Stimulated activated CD8-positive, alpha-beta memory T cell treated with anti-CD3 and anti-CD28 coated beads, Interleukin-2, amount 100 ng/mL, for 48 hours (primary cell): ENCODE measurements around the gene GPC6.
"Not testable (repeated sequence)": the region's sequence is repeated elsewhere in the genome, so short reads cannot be mapped to it uniquely, and the experiment has no call there.

Source experiments
- DNase-seq, 2 donors: peaks; one replicate each; pipeline ENCODE4 v3.0.0-alpha.2; 2020; ENCODE audit warnings: low read depth in 2 of 2

The GPC6 gene

GRCh38 chr13:94204946-94205345 is 978.3 kb downstream of the GPC6 start:
- no peak for DNase-seq

DNA sequence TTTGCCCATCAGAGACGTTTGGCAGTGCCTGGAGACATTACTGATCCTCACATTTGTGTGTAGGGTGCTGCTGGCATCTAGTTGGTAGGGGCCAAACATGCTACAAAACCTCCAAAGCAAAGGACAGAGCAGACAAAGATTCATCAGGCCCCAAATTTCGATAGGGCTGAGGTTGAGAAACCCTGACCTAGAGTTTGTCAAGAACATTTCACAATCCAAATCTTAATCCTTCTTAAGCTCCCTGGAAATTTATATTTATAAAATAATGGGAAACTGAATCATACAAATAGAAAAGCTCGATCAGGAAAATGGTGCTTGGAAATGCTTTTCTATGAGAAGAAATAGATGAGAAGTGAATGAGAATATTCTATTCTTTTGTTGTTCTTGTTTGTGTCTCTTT is 979.3 kb downstream of the GPC6 start:
- no peak for DNase-seq

GRCh38 chr13:94209117-94209516 is 982.5 kb downstream of the GPC6 start:
- DNase-seq = no peak

GRCh38 chr13:94209913-94210312 is 983.3 kb downstream of the GPC6 start:
- not testable (repeated sequence) for DNase-seq

GRCh38 chr13:94210816-94211215 is 984.2 kb downstream of the GPC6 start:
- no peak for DNase-seq

GRCh38 chr13:94212196-94212595 is 985.6 kb downstream of the GPC6 start:
- no peak for DNase-seq

- DNase-seq = no peak
Measured at GRCh38 chr13:94214121-94214520, 987.5 kb downstream of the GPC6 start.

GRCh38 chr13:94214975-94215374 is 988.4 kb downstream of the GPC6 start:
- DNase-seq = no peak

GRCh38 chr13:94216476-94216875 is 989.9 kb downstream of the GPC6 start:
- DNase-seq = no peak

GRCh38 chr13:94217370-94217769 is 990.8 kb downstream of the GPC6 start:
- DNase-seq = no peak

DNA sequence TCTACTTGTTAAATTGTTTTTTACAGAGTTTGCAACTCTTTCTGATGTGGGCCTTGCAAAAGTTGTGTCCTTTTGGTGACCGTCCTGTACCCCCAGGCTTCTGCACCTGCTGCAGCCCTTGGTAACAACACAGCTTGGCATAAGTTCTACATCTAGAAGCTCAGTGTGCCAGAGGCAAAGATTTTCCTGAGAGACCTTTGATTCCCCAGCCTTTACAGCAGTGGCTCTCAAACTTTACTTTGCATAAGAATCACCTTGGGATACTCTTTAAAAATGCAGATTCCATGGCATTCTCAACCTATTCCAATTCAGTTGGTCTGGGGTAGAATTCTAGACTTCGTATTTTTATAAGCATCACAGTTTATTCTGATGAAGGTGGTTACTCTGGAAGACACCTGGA is 991.9 kb downstream of the GPC6 start:
- DNase-seq = no peak

GRCh38 chr13:94218951-94219350 is 992.3 kb downstream of the GPC6 start:
- DNase-seq = no peak

GRCh38 chr13:94224670-94225069 is 998.1 kb downstream of the GPC6 start:
- DNase-seq = no peak

- DNase-seq = no peak
Measured at GRCh38 chr13:94227255-94227879, 1000.8 kb downstream of the GPC6 start.

DNA sequence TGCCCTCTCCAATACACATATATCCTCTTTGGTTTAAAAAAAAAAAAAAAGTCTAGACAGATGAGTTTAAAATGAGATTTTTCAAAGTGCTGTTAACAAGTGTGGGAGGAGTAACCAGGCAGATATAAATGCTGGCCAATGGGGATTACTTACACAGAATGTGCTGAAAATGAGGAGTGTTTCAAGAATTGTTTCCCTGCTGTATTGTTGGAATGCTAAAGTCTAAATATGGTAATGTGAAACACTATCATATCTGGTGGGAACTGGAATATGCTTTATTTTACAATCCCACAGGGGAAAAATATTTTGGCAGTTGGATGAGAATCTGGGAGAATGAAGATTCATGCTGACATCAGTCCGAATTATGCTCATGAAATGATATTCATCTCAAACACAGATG is 1002.2 kb downstream of the GPC6 start:
- DNase-seq = no peak

- DNase-seq = no peak
Measured at GRCh38 chr13:94232161-94232950, 1005.7 kb downstream of the GPC6 start.

DNA sequence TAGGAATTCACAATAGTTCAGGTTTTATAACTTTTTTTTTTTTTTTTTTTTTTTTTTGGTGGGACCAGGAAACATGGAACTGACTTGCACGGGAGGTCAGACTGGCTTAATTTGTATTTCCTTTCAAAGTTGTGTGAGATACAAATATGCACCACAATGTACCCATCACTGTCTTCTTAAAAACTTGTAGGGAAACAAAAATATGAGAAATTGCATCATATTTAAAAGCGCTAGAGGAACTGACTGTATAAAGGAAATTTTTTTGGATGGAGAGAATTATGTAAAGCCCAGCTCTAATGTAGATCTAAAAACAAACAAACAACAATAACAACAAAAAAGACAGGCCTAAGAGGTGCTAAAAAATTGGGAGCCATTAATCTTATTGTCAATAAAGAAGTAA is 1006.3 kb downstream of the GPC6 start:
- no peak for DNase-seq

GRCh38 chr13:94233401-94233800 is 1006.8 kb downstream of the GPC6 start:
- no peak for DNase-seq

GRCh38 chr13:94233837-94234236 is 1007.2 kb downstream of the GPC6 start:
- no peak for DNase-seq

DNA sequence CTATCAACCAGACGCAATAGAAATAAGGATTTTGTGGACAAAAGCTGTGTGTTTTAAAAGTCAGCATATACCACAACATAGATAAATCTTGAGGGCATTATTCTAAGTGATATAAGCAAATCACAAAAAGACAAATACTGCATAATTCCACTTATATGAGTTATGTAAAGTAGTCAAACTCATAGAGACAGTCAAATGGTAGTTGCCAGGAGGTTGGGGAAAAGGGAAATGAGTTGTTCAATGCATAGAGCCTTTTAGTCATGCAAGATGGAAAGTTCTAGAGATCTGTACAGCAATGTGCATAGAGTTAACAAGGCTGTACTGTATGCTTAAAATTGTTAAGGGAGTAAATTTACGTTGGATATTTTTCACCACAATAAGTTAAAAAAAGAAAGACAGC is 1008.1 kb downstream of the GPC6 start:
- no peak for DNase-seq

DNA sequence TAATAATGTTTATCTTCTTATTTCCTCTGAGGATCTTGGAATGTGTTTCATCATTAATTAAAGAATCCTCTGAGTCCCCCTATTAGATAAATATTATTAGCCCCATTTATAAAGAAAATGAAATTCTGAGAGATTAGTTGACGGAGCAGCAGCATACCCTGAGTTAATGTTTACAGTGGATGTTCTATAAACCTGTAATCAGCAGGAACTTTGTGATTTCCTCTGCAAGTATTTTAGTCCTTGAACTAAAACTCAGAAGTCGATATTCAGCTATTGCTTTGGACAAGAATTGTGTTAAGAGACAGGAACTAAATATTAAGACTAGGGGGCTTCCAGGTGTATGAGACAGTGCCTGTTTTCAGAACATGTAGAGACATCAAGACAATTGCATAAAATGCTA is 1009.5 kb downstream of the GPC6 start:
- no peak for DNase-seq

- DNase-seq = no peak
Measured at GRCh38 chr13:94236872-94237271, 1010.3 kb downstream of the GPC6 start.

GRCh38 chr13:94239135-94239534 is 1012.5 kb downstream of the GPC6 start:
- no peak for DNase-seq

GRCh38 chr13:94242554-94242953 is 1015.9 kb downstream of the GPC6 start:
- DNase-seq = no peak
